ENCODE data around the gene SLC3A2.

GRCh38 chr11:62879235-62879978 is 1.3 kb upstream of the SLC3A2 start:
- TF ChIP-seq CTCF (conservative IDR thresholded peaks at IDR 0.05) = no peak
- TF ChIP-seq EZH2 (IDR thresholded peaks at IDR 0.05; ENCODE audit: low read depth) = no peak
